Activated CD8-positive, alpha-beta memory T cell treated with anti-CD3 and anti-CD28 coated beads for 36 hours (primary cell): ENCODE data around the gene TPRA1. TPM values are rescaled to one million over a fixed set of nuclear protein-coding genes. Genes with fewer than 3 reads are reported as not detected.
"Not testable (repeated sequence)": the region's sequence is repeated elsewhere in the genome, so short reads cannot be mapped to it uniquely, and the experiment has no call there.

Source experiments
- CTCF ChIA-PET: fragments of 350-600 bp; sonication (Branson Sonifier 250); formaldehyde crosslinking; loops from one replicate; lab custom pipeline; 2021; ENCODE audit warnings: antibody characterized with exemption; lab: Charles Lee
- POLR2A ChIA-PET: fragments of 350-600 bp; sonication (Branson Sonifier 250); formaldehyde crosslinking; loops from one replicate; lab custom pipeline; 2021; ENCODE audit warnings: antibody characterized with exemption; lab: Charles Lee
- total RNA-seq, 2 experiments: library from RNA; stranded (reverse); gene quantifications; one replicate each; pipeline ENCODE4 v1.2.3, GENCODE V29; 2021

TPRA1 gene
- total RNA-seq, 2 experiments from 2014 or later: 44.0 to 44.6 TPM

DNA sequence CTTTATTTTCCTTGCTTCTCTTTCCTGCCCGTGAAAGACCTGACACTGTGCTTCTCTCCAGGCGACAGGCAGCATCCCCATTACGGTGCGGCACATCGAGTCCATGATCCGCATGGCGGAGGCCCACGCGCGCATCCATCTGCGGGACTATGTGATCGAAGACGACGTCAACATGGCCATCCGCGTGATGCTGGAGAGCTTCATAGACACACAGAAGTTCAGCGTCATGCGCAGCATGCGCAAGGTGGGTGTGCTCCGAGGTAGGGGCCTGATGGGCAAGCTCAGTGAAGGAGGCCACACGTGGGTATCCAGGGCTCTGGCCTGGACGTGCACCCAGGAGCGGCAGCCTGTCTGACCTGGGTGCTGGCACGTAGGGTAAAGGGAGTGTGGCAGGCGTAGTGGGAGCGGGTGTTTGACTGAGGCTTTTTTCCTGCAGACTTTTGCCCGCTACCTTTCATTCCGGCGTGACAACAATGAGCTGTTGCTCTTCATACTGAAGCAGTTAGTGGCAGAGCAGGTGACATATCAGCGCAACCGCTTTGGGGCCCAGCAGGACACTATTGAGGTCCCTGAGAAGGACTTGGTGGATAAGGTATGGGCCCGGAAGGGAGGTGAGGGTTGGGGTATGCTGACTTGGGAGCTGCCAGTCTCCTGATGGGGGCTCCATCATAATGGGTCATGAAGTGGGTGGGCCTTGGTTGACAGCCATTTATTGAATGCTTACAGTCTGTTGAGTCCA lies 30.3 kb upstream of the TPRA1 start:
- ChIA-PET CTCF (no interaction called here), POLR2A (no interaction called here)

DNA sequence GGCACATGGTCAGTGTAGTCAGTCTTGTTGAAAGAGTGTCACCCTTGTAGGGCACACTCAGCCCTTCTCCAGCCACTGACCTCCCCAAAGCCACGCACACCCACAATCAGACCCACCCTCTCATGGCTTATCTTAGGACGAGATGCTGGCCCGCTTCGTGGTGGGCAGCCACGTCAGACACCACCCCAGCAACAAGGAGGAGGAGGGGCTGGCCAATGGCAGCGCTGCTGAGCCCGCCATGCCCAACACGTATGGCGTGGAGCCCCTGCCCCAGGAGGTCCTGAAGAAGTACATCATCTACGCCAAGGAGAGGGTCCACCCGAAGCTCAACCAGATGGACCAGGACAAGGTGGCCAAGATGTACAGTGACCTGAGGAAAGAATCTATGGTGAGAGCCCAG lies 28.4 kb upstream of the TPRA1 start:
- CTCF ChIA-PET: no interaction called here
- POLR2A ChIA-PET: no interaction called here

DNA sequence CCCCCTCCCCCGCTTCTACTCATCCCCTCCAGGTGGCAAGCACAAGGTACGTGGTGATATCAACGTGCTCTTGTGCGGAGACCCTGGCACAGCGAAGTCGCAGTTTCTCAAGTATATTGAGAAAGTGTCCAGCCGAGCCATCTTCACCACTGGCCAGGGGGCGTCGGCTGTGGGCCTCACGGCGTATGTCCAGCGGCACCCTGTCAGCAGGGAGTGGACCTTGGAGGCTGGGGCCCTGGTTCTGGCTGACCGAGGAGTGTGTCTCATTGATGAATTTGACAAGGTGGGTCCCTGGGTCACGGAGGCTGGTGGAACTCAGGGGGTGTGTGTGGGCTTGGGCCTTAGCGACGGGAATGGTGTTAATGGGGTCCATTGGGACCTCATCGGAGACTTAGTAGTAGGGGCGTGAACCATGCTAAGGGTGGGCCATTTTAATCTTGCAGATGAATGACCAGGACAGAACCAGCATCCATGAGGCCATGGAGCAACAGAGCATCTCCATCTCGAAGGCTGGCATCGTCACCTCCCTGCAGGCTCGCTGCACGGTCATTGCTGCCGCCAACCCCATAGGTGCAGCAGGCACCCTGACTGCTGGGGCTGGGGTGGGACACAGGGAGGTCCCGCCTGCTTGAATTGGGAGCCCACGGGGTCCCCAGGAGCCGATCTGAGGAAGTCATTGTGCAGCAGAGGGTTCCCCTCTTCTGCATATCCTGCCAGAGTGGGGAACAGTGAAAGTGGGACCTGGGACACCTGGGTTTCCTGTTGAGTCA lies 26.5 kb upstream of the TPRA1 start:
- ChIA-PET CTCF (no interaction called here), POLR2A (no interaction called here)

DNA sequence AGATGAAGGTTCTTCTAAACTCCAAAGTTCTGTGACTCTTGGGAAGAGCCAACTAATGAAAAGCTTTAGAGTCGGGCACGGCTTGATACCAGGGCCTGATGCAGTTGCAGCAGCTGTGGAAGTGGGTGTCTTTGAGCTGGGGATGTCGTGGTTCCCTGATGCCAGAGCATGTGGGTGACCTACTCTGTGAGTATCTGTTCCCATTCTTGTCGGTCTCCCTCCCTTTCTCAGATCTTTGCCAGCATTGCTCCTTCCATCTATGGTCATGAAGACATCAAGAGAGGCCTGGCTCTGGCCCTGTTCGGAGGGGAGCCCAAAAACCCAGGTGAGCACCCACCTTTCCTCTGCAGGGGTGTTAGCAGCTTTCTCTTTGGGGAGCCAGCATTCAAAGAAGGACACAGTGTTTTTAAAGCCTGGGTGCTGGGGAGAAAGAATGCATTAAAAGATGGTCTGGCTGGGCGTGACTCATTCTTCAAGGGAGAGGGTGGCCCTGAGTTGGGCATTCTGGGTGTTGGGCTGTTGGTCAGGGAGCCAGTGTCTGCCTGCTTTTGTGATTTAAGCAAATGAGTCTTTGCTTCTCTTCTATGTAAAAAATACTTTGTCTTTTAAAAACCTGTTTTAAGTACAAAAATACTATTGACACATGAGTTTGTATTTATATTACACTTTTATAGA lies 25.2 kb upstream of the TPRA1 start:
- POLR2A ChIA-PET: no interaction called here
- CTCF ChIA-PET: no interaction called here

DNA sequence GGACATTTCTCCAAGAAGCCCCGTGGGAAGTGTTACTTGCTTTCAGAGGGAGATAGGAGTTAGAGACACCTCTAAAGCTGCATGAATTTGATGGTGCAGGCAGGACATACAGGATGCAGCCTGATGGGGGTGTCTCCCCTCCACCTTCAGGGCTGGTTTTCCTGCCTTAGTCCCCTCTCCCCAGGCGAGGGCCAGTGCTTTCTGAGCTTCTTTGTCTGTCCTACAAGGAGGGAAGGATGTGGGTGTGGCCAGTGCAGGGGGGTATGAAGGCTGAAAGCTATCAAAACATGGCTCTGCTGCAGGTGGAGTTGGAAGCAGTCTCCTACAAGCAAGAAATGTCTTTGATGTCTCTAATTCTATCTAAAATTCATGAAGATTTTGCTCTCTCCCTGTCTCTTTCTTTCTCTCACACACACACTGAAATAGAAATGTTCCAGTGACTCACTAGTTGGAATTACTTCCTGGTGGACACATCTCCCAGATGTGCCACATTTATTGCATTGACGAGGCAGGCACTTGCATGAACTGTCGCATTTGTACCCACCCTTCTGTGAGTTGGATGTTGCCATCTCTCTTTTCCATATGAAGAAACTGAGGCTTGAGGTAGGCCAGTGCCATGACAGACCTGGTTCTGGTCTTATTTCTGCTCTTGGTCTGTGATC lies 24.5 kb upstream of the TPRA1 start:
- ChIA-PET POLR2A (no interaction called here), CTCF (no interaction called here)

DNA sequence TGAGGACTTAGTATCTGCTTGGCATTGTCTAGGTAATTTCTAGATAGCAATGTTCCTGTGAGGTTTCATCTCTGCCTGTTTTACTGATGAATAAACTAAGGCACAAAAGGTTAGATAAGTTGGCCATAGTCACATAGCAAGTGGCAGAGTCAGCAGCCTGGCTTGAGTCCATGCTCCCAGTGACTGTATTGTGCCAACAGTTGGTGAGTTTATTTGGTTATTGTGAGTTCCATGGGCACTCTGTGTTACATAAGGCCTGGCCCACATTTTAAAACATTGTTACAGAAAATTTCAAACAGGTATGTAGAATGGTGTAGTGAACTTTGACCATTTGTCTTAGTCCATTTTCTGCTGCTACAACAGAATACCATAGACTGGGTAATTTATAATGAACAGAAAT lies 22.9 kb upstream of the TPRA1 start:
- ChIA-PET CTCF (no interaction called here), POLR2A (no interaction called here)

DNA sequence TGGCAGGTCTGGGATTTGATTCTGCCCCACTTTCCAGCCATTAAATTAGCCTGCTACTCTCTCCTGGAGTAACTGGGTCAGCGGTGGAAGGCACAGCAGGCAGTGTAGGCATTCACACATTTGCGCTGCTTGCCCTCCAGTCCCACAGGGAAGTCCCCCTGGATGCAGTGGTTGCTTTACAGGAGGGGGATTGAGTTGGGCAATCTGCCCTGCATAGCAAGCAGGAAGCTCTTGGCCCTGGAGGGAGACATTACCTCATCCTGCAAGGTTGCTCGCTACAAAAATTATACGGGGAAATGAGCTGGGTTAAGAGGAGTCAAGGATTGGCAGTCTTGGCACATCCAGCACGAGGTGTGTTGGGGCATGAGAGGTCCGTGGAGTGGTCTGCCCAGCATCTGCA lies 22.4 kb upstream of the TPRA1 start:
- CTCF ChIA-PET: no interaction called here
- POLR2A ChIA-PET: no interaction called here

DNA sequence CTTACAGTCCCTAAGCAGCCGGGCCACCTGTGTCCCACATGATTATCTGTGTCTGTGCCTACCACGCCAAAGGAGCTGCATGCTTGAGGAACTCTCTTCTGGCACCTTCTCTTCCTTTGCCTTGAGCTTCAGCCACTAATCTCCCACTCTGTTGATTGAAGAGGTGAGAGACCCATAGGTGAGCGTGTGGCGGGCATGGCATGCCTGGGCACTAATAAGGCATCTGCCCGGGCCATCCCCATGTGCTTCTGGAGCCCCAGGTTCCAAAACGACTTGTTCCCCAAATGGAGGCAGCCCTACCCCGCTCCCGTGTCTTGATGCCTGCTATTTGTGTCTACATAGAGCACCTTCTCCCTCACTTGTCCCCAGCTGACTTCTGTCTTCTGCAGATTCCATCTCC lies 20.7 kb upstream of the TPRA1 start:
- POLR2A ChIA-PET: interaction anchor here (0.6 kb wide), 1 partner anchor 52 kb away, joined by 8 read pairs; no protein-coding TSS in a partner anchor
- CTCF ChIA-PET: no interaction called here

DNA sequence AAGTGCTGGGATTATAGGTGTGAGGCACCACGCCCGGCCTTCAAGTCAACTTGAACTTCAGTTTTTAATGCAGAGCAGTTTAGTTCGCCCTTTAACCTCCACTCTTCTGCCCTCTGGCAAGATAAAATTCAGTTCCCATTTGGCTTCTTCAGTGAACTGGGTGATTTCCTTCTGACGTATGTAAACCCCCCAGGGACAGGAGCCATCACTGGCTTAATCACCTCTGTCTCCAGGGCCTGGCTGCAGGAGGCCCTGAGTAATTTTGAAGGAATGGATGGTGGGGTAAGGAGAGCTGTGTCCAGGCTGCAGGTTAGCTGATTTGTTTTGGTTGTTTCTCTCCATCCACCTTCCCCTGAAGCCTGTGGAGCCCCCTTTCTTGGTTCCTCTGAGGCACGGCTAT lies 19.6 kb upstream of the TPRA1 start:
- ChIA-PET POLR2A (interaction anchor here (1.5 kb wide), 1 partner anchor 12 kb away, joined by 3 read pairs; the partner anchor contains the start of gene MCM2), CTCF (no interaction called here)

DNA sequence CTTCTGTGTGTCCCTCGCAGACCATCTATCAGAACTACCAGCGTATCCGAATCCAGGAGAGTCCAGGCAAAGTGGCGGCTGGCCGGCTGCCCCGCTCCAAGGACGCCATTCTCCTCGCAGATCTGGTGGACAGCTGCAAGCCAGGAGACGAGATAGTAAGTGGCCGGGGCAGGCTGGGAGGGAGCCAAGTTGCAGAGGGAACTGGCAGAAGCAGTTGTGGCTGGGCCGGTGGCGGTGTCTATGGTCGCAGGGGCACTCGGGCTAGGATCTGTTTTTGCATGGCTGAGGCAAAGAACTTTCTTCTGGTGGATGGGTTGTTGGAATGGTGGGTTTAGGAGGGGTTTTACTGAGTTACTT lies 17.8 kb upstream of the TPRA1 start:
- CTCF ChIA-PET: no interaction called here
- POLR2A ChIA-PET: no interaction called here

DNA sequence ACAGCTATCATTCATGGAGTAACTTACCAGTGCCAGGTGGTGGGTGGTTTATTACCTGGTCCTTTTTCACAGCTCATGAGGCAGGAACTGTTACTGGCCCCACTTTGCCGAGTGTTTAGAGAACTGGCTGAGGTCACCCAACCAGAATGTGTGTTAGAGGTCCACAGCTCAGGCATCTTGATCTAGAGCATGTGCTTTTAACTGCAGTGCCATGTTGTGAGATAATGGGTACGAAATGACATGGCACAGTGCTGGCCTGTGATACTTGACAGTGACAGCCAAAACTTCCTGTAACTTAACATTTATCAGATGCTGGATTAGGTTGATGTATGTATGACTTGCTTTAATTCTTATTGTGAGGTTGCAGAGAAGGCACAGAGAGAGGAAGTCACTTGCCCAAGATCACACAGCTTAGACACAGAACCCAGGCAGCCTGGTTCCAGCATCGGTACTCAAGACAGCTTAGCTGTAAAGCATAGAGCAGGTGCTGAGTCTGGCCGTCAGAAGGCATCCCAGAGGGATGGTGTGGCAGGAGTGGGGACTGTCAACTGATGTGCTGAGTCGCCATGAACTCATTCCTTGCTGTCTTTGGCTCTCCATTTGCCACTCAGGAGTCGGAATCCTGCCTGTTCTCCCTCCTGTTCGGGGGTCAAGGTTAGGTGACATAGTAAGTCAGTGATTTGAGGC lies 17.3 kb upstream of the TPRA1 start:
- CTCF ChIA-PET: no interaction called here
- POLR2A ChIA-PET: interaction anchor here (1.0 kb wide), 1 partner anchor 9 kb away, joined by 5 read pairs; no protein-coding TSS in a partner anchor

DNA sequence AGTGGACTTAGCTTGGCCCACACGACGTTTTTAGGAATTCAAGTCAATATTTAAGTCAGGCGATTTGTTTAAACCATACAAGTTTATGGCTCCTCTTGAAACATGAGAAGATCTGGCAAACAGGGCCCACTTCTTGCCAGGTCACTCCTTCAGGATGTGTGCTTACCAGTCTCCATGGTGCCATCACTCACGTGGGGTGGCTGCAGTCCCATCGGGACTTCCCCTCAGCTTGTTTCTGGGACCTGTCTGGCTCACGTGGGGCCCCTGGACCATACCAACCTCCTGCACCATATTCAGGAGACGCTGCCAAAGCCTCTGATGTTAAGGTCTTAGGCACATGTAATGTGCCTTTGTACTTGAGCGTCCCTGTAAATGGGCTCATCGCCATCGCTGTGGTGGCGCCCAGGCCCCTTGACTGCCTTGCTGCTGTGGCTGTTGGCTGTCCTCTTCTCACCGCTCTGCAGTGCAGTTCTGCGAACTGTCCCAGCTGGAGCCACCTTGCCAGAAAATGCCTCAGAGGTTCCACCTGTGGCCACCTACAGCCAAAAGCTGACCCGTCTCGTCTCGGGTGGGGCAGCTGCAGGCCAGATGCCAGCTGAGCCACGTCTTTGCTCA lies 16.6 kb upstream of the TPRA1 start:
- POLR2A ChIA-PET: interaction anchor here (1.0 kb wide), 1 partner anchor 8 kb away, joined by 5 read pairs; no protein-coding TSS in a partner anchor

DNA sequence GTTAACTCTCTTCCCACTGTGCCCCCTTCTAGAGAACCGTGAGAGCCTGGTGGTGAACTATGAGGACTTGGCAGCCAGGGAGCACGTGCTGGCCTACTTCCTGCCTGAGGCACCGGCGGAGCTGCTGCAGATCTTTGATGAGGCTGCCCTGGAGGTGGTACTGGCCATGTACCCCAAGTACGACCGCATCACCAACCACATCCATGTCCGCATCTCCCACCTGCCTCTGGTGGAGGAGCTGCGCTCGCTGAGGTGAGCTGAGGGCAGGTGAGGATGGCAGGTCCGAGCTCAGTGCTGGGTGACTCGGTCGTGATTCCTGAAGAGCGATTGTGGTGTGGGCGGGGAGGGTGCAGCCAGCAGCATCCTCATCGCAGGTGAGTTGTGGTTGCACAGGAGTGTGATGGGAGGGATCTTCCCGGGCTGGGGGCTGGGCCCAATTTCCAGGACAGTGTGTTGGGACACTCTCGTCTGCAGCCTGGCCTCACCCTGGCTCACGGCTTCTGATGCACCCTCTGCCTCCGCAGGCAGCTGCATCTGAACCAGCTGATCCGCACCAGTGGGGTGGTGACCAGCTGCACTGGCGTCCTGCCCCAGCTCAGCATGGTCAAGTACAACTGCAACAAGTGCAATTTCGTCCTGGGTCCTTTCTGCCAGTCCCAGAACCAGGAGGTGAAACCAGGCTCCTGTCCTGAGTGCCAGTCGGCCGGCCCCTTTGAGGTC lies 15.7 kb upstream of the TPRA1 start:
- ChIA-PET POLR2A (interaction anchor here (0.7 kb wide), 1 partner anchor 31 kb away, joined by 4 read pairs; no protein-coding TSS in a partner anchor), CTCF (interaction anchor here (0.7 kb wide), 1 partner anchor 33 kb away, joined by 3 read pairs; no protein-coding TSS in a partner anchor)

More for the DNA sequence above, 16.6 kb upstream of the TPRA1 start:
- CTCF ChIA-PET: interaction anchor here (0.7 kb wide), 1 partner anchor 33 kb away, joined by 3 read pairs; no protein-coding TSS in a partner anchor

DNA sequence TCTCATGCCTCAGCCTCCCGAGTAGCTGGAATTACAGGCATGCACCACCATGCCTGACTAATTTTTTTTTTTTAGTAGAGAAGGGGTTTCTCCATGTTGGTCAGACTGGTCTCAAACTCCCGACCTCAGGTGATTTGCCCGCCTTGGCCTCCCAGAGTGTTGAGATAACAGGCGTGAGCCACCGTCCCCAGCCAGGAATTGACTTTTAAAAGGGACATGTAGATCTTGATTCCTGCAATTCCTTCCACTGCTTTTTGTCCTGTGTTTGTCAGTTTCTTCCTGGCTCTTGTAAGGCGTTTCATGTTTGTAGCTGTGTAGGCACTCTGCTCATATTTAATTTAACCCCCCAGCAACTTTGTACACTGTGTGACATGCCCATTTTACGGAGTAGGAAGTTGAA lies 15.0 kb upstream of the TPRA1 start:
- POLR2A ChIA-PET: interaction anchor here (0.7 kb wide), 1 partner anchor 30 kb away, joined by 4 read pairs; no protein-coding TSS in a partner anchor
- CTCF ChIA-PET: not testable (repeated sequence)

DNA sequence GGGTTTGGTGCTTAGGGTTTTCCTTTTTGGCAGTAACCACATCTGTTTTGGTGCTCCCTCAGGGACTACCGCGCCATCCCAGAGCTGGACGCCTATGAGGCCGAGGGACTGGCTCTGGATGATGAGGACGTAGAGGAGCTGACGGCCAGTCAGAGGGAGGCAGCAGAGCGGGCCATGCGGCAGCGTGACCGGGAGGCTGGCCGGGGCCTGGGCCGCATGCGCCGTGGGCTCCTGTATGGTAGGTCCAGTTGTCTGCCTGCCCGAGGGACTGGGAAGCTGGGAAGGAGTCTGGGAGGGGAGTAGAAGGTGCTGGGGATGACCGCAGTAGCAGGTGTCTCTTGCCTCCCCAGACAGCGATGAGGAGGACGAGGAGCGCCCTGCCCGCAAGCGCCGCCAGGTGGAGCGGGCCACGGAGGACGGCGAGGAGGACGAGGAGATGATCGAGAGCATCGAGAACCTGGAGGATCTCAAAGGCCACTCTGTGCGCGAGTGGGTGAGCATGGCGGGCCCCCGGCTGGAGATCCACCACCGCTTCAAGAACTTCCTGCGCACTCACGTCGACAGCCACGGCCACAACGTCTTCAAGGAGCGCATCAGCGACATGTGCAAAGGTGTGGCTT lies 14.1 kb upstream of the TPRA1 start:
- CTCF ChIA-PET: no interaction called here
- POLR2A ChIA-PET: no interaction called here

DNA sequence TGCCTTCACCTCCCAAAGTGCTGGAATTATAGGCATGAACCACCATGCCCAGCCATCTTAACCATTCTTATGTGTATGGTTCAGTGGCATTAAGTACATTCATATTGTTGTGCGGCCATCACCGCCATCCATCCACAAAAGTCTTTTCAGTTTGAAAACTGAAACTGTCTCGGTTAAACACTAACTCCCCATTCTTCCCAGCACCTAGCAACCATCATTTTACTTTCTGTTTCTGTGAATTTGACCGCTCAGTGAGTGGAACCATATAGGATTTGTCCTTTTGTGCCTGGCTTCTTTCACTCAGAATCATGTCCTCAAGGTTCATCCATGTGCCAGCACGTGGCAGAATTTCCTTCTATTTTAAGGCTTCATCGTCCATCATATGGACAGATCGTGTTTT lies 13.5 kb upstream of the TPRA1 start:
- CTCF ChIA-PET: no interaction called here
- POLR2A ChIA-PET: no interaction called here

DNA sequence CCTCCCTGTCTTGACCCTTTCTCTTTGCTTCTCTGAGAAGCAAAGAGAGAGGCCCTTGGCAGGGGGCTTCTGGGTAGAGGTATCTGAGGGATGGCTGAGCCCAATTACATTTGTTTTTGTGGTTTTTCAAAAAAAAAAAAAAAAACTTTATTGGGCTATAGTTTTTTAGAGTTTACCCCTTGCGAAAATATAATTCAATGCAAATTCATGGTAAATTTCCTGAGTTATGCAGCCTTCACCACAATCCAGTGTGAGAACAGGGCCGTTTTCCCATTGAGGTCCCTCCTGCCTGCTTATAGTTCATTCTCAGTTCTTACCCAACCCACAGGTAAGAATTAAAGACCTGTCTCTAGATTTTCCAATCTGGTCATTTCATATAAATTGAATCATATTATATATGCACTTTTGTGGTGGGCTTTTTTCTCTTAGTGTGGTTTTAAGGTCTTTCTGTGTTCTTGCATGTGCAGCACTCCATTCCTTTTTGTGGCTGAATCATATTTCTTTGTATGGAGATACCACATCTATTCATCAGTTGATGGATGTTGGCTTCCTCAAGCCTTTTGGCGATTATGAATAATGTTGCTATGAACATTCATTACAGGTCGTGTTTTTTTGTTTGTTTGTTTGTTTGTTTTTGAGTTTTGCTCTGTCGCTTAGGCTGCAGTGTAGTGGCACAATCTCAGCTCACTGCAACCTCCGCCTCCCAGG lies 10.4 kb upstream of the TPRA1 start:
- CTCF ChIA-PET: no interaction called here
- POLR2A ChIA-PET: no interaction called here
